B cell (primary cell): ENCODE measurements around the gene PARK7. TPM values are rescaled to one million over a fixed set of nuclear protein-coding genes. Genes with fewer than 3 reads are reported as not detected.

ENCODE experiments used
- ATAC-seq: fragments of 200-7000 bp; cut with Tn5 transposase; one replicate; pipeline ENCODE4 v1.10.0; 2021; ENCODE audit warnings: low read depth, mild to moderate bottlenecking, moderate number of reproducible peaks, moderate library complexity
- CTCF ChIA-PET: fragments of 350-600 bp; sonication (Branson Sonifier 250); formaldehyde crosslinking; loops from one replicate; lab custom pipeline; 2021; ENCODE audit warnings: antibody characterized with exemption, inconsistent platforms; lab: Charles Lee
- POLR2A ChIA-PET: fragments of 350-600 bp; sonication (Branson Sonifier 250); formaldehyde crosslinking; loops from one replicate; lab custom pipeline; 2021; ENCODE audit warnings: antibody characterized with exemption; lab: Charles Lee
- DNase-seq: peaks from one replicate; pipeline ENCODE4 v3.0.0; 2013
- H2AFZ ChIP-seq: 2 replicates; pipeline ENCODE4 v1.6.1; 2012; ENCODE audit warnings: mild to moderate bottlenecking, low read depth, low read length; ENCODE audit not compliant: insufficient read depth, poor library complexity, severe bottlenecking
- H3K27ac ChIP-seq, 2 donors: 1 replicate in 1 of 2; 2 replicates in 1 of 2; pipeline ENCODE4 v1.5.1; 2012 to 2013; ENCODE audit warnings: low read length in 2 of 2, mild to moderate bottlenecking in 2 of 2, moderate library complexity in 1 of 2
- H3K27me3 ChIP-seq, 4 experiments: fragments of 200-600 bp in 1 of 4; sonication (generic) in 1 of 4; replicated peaks in 1 of 4; 1 replicate in 2 of 4; 2 replicates in 2 of 4; pipeline versions ENCODE4 v1.6.1 to v1.7.0; 2013 to 2016; ENCODE audit warnings: low read length in 3 of 4, mild to moderate bottlenecking in 2 of 4, mixed read lengths in 1 of 4, moderate library complexity in 1 of 4; ENCODE audit not compliant: insufficient read depth in 4 of 4, control insufficient read depth in 3 of 4; ENCODE audit errors: control extremely low read depth in 1 of 4
- H3K36me3 ChIP-seq, 2 experiments: replicated peaks in 1 of 2; 1 replicate in 1 of 2; 2 replicates in 1 of 2; pipeline versions ENCODE4 v1.6.1 to v1.7.1; 2013; ENCODE audit warnings: low read length in 1 of 2; ENCODE audit not compliant: insufficient read depth in 2 of 2, control insufficient read depth in 1 of 2; ENCODE audit errors: control extremely low read depth in 1 of 2, extremely low read depth in 1 of 2
- H3K4me1 ChIP-seq, 2 donors: fragments of 200-600 bp in 1 of 2; sonication (generic) in 1 of 2; 1 replicate in 1 of 2; 2 replicates in 1 of 2; pipeline versions ENCODE4 v1.5.1 to v1.6.1; 2013 to 2017; ENCODE audit warnings: low read length in 2 of 2; ENCODE audit not compliant: control insufficient read depth in 2 of 2, insufficient read depth in 2 of 2
- H3K4me2 ChIP-seq: replicated peaks from 2 replicates; pipeline ENCODE3; 2012; ENCODE audit warnings: mild to moderate bottlenecking, low read depth, low read length; ENCODE audit not compliant: poor library complexity, severe bottlenecking
- H3K4me3 ChIP-seq, 5 experiments: fragments of 200-600 bp in 1 of 5; sonication (generic) in 1 of 5; 1 replicate in 3 of 5; 2 replicates in 2 of 5; pipeline versions ENCODE4 v1.5.1 to v1.7.0; 2011 to 2016; ENCODE audit warnings: low read length in 4 of 5, mild to moderate bottlenecking in 4 of 5, low read depth in 2 of 5, control low read depth in 1 of 5, moderate library complexity in 1 of 5; ENCODE audit not compliant: insufficient read depth in 1 of 5; ENCODE audit errors: control extremely low read depth in 1 of 5, extremely low read depth in 1 of 5
- H3K79me2 ChIP-seq: fragments of 200-600 bp; sonication (generic); one replicate; pipeline ENCODE4 v1.6.0; 2016; ENCODE audit warnings: low read length; ENCODE audit not compliant: control insufficient read depth, insufficient read depth
- H3K9ac ChIP-seq: fragments of 200-600 bp; sonication (generic); 2 replicates; pipeline ENCODE4 v1.6.1; 2017; ENCODE audit warnings: mild to moderate bottlenecking, low read length, moderate library complexity
- H3K9me3 ChIP-seq, 3 donors: one replicate each; pipeline versions ENCODE4 v1.6.1 to v1.7.1; 2013; ENCODE audit warnings: low read length in 2 of 3; ENCODE audit not compliant: control insufficient read depth in 2 of 3, insufficient read depth in 1 of 3; ENCODE audit errors: control extremely low read depth in 1 of 3
- H4K20me1 ChIP-seq: 2 replicates; pipeline ENCODE4 v1.6.0; 2012; ENCODE audit warnings: mild to moderate bottlenecking, low read length; ENCODE audit not compliant: insufficient read depth, control insufficient read depth, poor library complexity, severe bottlenecking
- H3K27ac Mint-ChIP-seq: one replicate; pipeline ENCODE4 v1.8.0; 2021; ENCODE audit warnings: mixed read lengths
- H3K27me3 Mint-ChIP-seq: one replicate; pipeline ENCODE4 v1.8.0; 2021; ENCODE audit warnings: mixed read lengths
- H3K4me1 Mint-ChIP-seq: one replicate; pipeline ENCODE4 v1.8.0; 2021; ENCODE audit warnings: mixed read lengths
- H3K4me3 Mint-ChIP-seq: one replicate; pipeline ENCODE4 v1.8.0; 2021; ENCODE audit warnings: mixed read lengths
- H3K9me3 Mint-ChIP-seq: one replicate; pipeline ENCODE4 v1.8.0; 2022; ENCODE audit warnings: mixed read lengths; ENCODE audit not compliant: insufficient read depth
- EZH2 ChIP-seq: IDR thresholded peaks from 2 replicates; pipeline ENCODE4 v1.6.1; 2012; ENCODE audit warnings: borderline replicate concordance, low read depth, mild to moderate bottlenecking, moderate library complexity, low read length; ENCODE audit not compliant: insufficient read depth, poor library complexity, severe bottlenecking
- WGBS: methylation state at CpG from one replicate; pipeline ENCODE4 v1.1.5; 2013; ENCODE audit warnings: missing lambda C conversion rate; ENCODE audit not compliant: insufficient coverage; 5-methylcytosine and 5-hydroxymethylcytosine counted together
- intact Hi-C: fragments of 100-400 bp; cut with micrococcal nuclease; formaldehyde crosslinking; loops from one replicate; pipeline ENCODE4 v1.10.0; 2022
- polyA plus RNA-seq: library from polyadenylated mRNA; depleted of rRNA; stranded (reverse); fragments of >200 nt; gene quantifications from 2 replicates; pipeline ENCODE4 v1.2.3, GENCODE V29; 2012
- total RNA-seq, 2 donors: library from RNA; stranded (reverse); fragments of 120-200 nt in 1 of 2; gene quantifications; 1 replicate in 1 of 2; 2 replicates in 1 of 2; pipeline versions ENCODE4 v1.2.3 to v1.2.4, GENCODE V29; 2013 to 2022
- TF ChIP-seq, protein P1 (sequence below): fragments of 200-600 bp; IDR thresholded peaks from one replicate; pipeline ENCODE4 v1.8.0; 2022; ENCODE audit warnings: antibody characterized with exemption, mild to moderate bottlenecking

PARK7 gene
- total and polyA plus RNA-seq, 2 donors (not counting 1 experiment from before 2014, with no cell fraction given) = 63.9 to 118 TPM

DNA sequence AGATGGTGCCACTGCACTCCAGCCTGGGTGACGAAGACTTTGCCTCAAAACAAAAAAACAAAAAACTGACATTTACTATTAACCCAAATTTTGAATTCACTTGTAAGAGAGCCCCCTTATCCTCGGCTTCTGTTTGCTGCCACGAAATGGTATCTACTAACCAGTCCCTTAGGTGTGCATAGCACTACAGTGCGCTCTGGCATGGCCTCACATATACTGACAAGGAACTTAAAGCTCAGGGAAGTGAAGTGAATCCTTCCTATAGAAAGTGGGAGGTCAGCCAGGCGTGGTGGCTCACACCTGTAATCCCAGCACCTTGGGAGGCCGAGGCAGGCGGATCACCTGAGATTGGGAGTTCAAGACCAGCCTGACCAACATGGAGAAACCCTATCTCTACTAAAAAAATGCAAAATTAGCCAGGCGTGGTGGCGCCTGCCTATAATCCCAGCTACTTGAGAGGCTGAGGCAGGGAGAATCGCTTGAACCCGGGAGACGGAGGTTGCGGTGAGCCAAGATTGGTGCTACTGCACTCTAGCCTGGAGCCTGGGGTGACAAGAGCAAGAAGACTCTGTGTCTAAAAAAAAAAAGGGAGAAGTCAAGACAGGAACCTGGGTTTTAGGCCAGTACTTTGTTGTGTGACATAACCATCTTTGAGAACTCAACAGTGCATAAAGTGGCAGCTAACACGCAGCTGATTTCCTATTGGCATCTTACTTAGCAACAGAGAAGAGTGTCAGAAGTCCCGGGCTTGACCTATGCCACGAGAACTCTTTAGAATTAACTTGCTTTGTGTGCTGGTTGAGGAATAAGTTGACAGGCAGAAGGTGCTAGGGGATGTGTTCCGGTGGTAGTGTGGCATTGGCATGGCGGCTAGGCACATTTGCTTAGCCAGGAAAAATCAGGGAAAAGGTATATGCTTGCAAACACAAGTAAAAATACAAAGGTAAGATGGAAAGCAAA, 47.8 kb downstream of the PARK7 start:
- Mint-ChIP-seq H3K9me3 (no peaks in the 10 kb centered on the region), H3K27me3 (no peaks in the 10 kb centered on the region), H3K4me1 (no peaks in the 10 kb centered on the region), H3K4me3 (no peak overlapping the region), H3K27ac (no peak overlapping the region)
- 90% methylated on average over 12 of the region's 18 CpGs for WGBS
- ATAC-seq (no peak), DNase-seq (no peak)
- CTCF ChIA-PET = interaction anchor here (0.6 kb wide), 1 partner anchor 259 kb away, joined by 4 read pairs; no protein-coding TSS in a partner anchor
- intact Hi-C loops = no loop called here
- no peak overlapping the region for H2AFZ ChIP-seq
- no peaks in the 10 kb centered on the region for H3K4me1 ChIP-seq
- H3K4me3 ChIP-seq = no peak overlapping the region
- POLR2A ChIA-PET = no interaction called here
- TF ChIP-seq, protein P1, sequence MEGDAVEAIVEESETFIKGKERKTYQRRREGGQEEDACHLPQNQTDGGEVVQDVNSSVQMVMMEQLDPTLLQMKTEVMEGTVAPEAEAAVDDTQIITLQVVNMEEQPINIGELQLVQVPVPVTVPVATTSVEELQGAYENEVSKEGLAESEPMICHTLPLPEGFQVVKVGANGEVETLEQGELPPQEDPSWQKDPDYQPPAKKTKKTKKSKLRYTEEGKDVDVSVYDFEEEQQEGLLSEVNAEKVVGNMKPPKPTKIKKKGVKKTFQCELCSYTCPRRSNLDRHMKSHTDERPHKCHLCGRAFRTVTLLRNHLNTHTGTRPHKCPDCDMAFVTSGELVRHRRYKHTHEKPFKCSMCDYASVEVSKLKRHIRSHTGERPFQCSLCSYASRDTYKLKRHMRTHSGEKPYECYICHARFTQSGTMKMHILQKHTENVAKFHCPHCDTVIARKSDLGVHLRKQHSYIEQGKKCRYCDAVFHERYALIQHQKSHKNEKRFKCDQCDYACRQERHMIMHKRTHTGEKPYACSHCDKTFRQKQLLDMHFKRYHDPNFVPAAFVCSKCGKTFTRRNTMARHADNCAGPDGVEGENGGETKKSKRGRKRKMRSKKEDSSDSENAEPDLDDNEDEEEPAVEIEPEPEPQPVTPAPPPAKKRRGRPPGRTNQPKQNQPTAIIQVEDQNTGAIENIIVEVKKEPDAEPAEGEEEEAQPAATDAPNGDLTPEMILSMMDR = no peak
- TF ChIP-seq EZH2 = no peak
- H3K4me2 ChIP-seq = no peak overlapping the region
- H3K27me3 ChIP-seq = no peaks in the 10 kb centered on the region
- no peaks in the 10 kb centered on the region for H3K79me2 ChIP-seq
- H3K27ac ChIP-seq = no peak overlapping the region
- no peak overlapping the region for H3K9ac ChIP-seq
- no peaks in the 10 kb centered on the region for H3K9me3 ChIP-seq
- peaks cover 0 to 2% of the 10 kb centered on the region in 2 experiments for H3K36me3 ChIP-seq
- H4K20me1 ChIP-seq = no peaks in the 10 kb centered on the region
